Ecto neural progenitor cell (in vitro differentiated cells): ENCODE results near the gene VAMP8.
A peak's percentile ranks its signal among the peaks of the same experiment; 100 is the strongest.
"Not testable (repeated sequence)": the region's sequence is repeated elsewhere in the genome, so short reads cannot be mapped to it uniquely, and the experiment has no call there.

ENCODE experiments used
- DNase-seq: peaks from one replicate; pipeline ENCODE4 v3.0.0-alpha.2; 2018; ENCODE audit warnings: low spot score

Gene VAMP8

DNA sequence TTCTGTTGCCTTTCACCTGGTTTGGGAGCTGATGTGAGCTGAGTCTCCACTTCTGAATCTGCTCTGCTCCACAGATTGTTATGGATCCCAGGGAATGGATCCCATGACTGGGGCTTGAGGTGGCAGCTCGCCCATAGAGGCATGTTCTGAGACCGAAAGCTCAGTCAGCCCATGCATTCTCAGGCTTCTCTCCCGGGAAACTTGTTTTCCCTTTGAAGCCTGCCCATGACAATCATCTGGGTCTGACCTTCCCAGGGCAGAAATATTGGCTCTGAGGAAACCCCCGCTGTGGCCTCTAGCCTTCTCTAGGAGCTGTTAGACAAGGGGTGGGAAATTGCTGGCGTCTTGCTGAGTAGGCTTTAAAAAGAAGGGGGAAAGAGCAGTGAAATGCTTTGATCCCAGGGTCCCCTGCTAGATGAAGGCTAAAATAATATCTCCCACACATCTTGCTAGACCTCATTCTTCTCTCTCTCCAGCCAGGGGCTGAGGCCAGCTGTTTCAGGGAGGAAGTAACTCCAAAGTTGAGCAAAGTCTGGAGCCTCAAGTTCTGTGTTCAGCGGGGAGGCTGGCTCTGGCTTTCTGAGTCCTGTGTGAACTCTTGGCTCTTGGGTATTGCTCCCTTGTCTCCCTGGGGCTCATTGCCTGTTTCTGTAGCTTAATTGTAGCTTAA, 2.0 kb downstream of the VAMP8 start:
- no peak for DNase-seq

DNA sequence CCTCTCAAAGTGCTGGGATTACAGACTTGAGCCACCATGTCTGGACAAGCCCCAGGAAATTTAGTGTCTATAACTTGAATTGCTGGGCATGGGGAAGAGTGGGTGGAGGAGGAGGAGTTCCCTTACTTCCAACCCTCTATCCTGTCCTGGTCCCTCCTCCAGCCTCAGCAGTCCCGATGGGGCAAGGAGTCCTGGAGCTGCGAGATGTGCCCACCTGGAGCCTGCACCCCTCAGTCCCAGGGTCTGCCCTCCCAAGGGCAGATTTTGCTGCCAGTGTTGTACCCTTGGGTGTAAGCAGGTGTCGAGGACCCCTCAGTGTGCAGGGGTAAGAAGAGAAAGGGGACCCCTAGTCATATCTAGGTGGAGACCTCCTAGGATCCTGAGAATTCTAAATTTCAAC, 2.8 kb downstream of the VAMP8 start:
- DNase-seq = no peak

DNA sequence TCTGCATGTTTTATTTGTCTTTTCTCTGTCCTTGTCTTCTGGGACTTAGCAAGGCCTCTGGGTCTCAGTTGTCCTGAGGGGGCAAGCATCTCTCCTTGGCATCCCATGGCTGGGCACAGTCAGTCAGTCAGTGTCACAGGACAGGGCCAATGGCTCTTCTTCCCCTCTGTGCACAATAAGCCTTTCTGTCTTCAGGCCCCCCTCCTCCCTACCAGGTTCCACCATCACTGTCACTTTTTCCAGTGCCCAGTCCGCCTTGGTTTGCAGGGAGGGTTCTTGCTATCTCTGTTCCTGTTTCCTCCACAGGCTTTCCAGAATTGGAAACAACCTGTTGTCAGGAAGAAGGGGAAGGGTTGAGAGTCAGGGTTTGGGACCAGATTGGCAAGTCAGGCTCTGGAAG, 5.1 kb downstream of the VAMP8 start:
- DNase-seq = no peak

DNA sequence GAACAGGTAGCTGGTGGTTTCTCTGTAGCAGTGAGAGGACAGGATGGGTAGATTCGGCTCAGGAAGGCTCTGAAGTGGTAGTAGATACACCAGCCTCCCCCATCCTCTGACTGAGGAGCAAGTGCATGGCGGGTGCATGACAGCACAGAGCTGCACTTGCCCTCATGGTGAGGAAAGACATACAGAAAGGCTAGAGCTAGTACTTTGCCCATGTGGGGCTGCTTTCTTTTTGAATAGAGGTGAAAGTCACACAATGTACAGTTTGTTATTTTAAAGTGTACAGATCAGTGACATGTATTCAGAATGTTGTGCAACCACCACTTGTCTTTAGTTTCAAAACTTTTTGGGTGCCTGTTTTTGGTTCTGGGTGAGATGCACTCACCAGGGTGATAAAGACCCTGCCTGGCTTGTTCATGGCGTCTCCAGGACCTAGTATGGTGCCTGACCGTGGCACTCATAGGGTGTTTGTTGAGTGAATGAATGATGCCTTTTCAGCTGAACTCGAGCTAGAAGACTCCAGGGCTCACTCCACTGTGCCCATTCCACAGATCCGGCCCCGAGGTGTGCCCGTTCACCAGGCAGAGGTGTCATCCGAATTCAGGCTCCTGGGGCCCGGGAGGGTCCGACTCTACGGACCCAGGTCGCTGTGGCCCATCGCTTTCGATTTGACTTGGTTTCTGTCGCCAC, 6.4 kb downstream of the VAMP8 start:
- no peak for DNase-seq

DNA sequence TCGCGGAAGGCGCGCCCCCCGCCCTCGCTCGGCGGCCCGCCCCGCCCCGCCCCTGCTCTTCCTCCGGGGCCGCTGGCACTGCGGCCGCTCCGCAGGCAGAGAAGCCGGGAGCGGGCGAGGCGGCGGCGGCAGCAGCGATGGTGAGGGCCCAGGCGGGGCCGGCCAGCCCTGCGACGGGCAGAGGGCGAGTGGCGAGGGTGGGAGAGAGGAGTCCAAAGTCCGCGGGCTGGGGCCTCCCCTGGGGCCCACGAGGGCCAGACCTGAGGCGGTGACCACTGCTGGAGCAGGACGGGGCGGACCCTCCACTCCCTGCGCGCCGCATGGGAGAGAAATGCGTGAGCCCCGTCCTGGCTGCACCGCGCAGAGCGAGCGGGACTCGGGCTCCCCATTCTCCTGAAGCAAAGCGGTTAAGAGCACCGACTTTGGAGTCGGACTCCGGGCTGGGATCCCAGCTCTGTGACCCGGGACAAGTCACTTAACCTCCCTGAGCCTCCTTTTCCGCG, 7.0 kb downstream of the VAMP8 start, which contains the start of gene VAMP5:
Gene VAMP5, plus strand, starts transcription at position 78 of the 503 bp plus-strand sequence. Its CDS starts 60 bp downstream, at position 138.
- no peak for DNase-seq

DNA sequence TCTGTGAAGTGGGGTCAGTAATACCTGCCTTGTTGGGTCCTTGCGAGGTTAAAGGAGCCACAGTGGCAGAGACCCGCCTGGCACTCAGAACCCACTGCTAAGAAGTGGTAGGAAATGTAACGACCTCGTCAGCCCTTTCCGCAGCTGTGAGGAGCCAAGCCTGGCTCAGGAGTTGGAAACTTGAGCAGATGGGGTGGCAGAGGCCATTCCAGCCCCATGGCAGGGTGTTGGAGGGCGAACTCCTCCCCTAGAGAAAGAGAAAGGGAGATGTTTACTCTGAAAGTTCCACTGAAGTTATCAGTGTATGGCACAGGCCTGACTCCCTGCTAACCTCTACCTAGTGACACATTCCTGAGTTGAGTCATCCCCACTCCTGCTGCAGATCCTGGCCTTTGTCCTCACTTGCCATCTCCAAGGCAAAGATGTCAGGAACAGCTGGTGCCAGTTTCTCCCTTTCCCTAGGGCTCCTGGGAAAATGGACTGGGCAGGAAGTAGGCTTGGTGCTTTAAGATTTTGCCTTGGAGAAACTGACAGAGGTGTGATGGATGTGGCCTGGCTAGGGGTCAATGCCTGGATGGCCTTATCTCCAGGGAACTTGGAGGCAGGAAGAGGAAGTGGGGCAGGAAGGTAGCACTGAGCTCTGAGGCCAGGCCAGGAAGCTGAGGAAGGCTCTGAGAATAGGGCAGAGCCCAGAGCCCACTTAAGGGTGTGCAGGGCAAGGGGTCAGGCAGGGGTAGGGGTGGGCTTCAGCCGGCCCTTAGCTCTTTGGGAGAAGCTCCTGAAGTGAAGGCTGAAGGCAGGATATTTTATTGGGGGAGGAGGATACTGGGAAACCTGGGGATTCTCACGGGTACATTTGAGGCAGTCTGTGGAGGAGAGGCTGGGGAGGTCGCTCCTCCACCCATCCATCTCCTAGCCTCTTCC, 7.7 kb downstream of the VAMP8 start:
- DNase-seq = no peak

DNA sequence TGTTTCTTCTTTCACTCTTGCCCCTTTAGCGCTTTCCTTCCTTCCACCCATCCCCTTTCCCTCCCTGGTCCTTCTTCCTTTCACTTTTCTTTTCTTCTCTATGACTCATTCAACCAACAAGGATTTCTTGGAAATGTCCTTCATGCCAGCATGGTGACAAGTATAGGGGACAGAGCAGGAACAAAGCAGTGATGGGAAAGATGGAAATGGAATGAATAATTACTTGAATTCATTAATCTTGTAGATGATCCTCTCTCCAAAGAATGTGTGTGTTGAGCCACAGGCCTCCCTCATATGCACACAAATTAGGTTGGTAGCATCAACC, 8.4 kb downstream of the VAMP8 start:
- DNase-seq = no peak

DNA sequence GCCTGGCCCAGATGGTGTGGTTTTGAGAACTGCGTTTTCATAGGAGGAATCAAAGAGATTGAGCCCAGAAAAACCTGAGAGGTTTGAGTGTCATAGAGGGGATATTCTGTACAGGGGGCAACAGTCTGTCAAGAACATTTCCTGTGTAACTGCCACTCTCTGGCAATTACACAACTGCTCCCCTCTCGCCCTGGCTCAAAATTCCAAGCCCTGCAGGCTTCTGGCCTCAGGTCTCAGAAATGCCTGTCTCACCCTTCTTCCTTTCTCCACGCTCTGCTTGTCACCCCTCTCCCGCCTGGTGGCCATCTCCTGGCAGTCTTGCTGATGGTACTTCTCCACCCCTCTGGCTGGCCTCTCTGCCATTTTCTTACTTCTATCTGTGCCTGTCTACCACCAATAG, 10.8 kb downstream of the VAMP8 start:
- no peak for DNase-seq

DNA sequence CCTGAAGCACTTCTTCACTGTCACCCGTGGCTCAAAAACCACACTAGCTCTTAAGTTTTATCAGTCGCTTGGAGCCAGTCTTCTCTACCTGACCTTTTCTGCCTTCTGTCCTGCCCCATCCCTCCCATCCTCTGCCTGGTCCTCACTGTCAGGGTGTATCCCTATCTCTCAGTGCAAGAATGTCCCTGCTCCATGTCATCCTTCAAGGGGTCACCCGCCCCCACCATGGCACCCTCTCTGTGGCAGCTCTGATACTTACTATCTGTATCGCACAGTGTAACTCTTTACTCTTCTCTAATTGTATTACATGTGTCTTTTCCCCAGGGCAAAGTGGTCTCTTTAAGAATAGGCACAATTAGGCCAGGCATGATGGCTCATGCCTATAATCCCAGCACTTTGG, 11.3 kb downstream of the VAMP8 start:
- no peak for DNase-seq

DNA sequence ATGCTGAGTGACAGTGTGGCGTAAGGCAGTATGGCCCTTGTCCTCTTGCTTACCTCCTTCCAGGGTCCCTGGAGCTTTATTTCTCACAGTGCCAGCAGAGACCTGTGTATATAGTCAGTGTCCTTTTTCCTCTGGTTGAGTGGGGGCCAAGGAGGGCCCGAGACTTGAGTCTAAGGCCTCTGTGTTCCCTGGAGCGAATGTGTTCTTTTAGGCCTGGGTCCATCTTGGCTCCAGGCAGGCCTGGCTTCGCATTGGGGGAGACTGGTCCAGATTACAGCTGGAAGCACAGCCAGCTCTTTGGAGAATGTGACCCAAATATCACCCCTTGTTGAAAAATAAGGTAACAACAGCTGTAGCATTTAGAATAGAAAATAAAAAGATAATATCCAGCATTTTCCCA, 11.8 kb downstream of the VAMP8 start:
- no peak for DNase-seq

DNA sequence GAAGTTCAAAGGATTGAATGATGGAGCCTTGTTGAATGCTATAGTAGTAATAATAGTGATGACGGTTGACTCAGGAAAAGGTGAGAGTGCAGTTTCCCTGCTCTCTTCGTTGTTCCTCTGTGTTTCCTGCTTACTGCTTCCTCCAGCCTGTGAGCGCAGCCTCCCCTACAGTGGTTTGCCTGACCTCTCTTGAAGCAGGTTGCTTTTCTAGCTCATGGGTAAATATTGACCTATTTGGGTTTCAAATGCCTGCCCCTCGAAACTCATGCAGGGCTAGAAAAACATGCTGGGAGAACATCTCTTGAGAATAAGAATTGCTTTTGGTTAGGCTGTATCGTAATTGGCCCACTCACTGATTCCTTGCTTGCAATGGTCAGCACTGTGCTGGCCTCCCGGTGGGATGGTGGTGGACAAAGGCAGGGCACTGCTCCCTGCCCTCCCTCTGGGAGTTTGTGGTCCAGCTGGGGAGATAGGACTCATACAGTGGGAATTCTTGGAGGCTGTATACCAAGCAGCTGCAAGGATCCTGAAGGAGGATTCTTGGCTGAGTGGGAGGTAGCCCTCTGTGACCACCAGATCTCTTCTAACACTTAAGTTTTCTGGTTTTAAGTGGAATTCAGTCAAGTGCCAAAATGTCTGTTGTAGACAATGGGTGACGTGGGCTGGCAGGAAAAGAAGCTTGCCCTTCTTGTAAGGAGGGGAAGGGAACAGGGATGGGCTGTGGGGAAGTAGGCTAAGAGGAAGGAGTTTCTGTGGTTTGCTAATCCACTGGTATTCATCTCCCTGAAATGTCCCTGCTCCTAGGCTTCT, 12.8 kb downstream of the VAMP8 start:
- DNase-seq = no peak

DNA sequence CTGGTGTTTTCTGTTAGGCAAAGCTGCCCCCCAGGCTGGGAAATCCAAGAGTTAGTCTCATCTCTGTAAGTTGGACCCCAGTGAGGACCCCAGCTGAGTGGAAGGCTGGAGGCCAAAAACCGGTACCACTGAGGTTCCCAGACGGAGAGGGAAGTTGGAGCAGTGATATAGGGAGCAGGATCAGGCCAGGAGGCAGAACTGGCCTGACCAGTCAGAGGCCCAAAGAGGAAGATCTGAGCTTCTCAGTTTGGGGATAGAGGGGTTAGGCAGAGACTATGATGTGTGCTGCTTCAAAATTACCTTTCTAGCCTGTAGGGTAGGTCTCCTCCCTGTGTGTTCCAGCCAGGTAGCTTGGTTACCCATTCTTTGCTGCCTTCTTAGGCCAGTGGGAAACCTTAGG, 13.6 kb downstream of the VAMP8 start:
- DNase-seq = no peak

DNA sequence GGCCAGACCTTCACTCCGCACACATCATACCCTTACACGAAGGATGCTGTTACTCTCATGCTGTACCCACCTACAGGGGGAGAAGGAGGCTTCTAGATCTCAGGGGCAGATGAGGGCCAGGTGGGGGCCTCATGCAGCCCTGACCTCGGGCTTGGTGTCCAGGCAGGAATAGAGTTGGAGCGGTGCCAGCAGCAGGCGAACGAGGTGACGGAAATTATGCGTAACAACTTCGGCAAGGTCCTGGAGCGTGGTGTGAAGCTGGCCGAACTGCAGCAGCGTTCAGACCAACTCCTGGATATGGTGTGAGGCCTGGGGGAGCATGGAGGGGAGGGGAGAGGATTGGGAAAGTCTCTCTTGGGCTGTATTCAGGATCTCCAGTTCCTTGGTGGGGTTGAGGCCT, 14.2 kb downstream of the VAMP8 start:
- no peak for DNase-seq

DNA sequence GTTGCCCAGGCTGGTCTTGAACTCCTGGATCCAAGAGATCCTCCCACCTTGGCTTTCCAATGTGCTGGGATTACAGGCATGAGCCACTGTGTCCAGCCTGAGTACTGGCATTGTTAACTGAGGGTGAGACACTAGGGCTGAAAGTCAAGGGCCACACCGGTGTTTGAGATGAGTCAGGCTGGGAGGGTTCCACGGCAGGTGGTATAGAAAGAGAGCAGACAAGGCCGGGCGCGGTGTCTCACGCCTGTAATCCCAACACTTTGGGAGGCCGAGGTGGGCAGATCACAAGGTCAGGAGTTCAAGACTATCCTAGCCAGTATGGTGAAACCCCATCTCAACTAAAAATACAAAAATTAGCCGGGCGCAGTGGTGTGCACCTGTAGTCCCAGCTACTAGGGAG, 14.9 kb downstream of the VAMP8 start:
- not testable (repeated sequence) for DNase-seq

DNA sequence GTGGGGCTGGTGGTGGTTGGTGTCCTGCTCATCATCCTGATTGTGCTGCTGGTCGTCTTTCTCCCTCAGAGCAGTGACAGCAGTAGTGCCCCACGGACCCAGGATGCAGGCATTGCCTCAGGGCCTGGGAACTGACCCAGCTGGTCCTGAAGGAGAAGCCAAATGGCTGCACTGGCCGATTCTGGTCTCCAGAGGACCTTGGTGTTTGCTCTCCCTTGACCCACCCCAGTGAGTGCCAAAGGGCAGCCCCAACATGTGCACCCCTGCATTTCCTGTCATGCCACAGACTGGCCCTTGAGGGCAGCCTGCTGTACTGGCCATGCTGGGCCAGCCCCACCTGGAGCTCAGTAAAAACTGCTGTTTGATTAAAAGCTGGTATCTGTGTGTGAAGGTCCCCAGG, 15.6 kb downstream of the VAMP8 start:
- no peak for DNase-seq

DNA sequence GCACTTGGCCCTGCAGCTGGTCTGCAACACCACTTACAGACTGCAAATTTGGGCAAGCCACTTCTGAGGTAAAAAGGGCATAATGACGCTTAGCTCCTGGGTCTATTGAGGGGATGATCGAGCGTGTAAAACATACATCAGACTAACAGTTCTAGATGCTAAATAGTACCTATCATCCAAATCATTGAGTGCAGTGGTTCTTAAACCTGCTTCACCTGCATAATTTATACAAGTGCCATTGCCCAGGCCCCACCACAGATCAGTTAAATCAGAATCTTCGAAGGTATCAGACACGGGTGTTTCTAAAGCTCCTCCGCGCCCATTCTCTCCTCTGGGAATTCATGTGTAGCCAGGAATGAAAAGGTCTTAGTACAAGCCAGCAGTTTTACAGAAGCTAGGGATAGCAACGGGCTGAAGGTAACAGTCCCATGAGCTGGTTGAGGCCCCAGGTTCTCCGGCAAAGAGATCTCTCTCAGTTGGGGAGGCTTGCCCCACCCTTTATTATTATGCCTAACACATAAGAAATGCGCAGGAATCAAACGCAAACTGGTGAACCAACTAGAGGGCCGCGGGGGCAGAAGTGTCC, 17.4 kb downstream of the VAMP8 start:
- no peak for DNase-seq

DNA sequence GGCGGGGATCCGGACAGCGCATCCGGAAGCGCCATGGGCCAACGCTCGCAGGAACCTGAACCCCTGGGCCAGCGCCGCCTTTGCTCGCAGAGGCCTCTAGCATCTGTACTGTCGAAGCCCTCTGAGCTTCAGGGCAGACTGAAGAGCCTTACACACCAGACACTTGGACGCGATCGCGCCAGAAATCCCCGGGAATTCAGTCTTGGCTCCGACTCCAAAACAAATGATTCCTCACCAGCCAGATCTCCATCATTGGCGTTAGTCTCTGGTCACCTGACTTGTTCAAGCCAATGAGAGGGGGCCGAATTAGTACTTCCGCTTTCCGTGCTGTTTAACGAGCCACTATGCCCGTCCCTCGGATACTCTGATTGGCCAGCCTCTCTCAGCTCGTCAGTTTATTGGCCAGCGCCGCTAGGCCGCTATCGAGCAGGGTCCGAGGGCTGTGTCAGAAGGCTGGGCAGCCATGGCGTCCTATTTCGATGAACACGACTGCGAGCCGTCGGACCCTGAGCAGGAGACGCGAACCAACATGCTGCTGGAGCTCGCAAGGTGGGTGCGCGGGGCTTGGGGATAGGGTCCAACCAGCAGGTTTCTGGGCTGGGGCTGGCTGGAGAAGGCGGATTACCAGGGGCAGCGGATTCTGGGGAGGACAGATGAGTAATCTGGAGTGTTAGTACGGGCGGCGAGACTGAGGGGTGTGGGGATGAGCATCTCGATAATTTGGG, 18.1 kb downstream of the VAMP8 start, which contains the start of gene RNF181:
Gene RNF181, plus strand, starts transcription at position 445 of the 725 bp plus-strand sequence. Its CDS starts 19 bp downstream, at position 464.
- DNase-seq = peak; percentile 96

DNA sequence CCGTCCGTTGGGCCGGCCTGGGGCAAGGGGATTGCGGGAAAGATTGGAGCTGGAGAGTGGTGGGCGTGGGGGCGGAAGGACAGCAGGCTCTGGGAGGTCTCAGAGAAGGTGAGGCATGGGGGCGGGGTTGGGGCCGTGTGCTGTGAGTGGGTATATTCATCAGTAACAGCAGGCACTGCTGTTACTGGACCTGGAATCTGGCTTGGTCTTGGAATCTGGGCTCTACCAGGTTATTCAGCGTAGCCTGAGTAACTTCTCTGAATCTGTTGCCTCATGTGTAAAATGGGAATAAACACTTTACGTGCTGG, 18.6 kb downstream of the VAMP8 start:
- DNase-seq = no peak

DNA sequence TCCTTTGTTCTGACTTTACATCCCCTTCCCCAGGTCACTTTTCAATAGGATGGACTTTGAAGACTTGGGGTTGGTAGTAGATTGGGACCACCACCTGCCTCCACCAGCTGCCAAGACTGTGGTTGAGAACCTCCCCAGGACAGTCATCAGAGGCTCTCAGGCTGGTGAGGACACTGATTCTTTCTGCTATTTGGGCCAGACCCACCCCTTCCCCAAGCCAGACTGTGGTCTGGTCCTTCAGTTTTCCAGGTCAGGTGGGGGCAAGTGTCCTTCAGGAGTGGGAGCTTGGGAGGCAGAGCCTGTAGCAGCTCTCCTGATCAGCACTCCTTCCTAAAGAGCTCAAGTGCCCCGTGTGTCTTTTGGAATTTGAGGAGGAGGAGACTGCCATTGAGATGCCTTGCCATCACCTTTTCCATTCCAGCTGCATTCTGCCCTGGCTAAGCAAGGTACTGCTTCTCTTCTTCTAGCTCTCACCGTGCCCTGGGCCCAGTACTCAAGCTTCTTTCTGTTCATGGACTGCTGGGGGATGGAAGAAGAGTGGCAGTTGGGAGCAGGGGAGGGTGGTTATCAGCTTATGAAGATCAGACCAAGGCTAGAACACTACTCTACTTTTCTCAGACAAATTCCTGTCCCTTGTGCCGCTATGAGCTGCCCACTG, 19.2 kb downstream of the VAMP8 start:
- DNase-seq = no peak

DNA sequence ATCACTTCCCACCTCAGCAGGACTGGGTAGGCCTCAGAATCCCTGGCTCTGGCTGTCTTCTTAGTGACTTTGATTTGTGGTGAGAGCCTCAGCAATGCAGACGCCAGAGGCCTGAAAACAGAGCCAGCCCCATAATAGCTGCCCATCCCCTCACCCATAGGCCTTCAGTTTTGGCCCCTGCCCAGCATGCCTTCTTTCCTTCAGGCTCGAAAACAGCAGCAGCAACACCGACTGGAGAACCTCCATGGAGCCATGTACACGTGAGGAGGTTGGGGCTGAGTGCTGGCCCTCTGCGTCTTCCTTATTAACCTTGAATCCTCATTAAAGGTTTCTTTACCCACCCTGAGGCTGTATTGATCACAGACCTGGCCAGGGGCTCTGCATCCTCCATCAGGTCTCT, 19.9 kb downstream of the VAMP8 start:
- no peak for DNase-seq
